Gastroesophageal sphincter (tissue), 3 donors: ENCODE measurements around the gene RAB44.

ENCODE experiments used
- EP300 ChIP-seq: sonication (generic); formaldehyde crosslinking; IDR thresholded peaks from one replicate; pipeline ENCODE4 v1.6.1; 2017; ENCODE audit warnings: antibody characterized with exemption, mild to moderate bottlenecking
- POLR2A ChIP-seq, 2 donors: fragments of 450-650 bp; IDR thresholded peaks; one replicate each; pipeline ENCODE4 v1.6.1; 2017; ENCODE audit warnings: antibody characterized with exemption in 2 of 2, mild to moderate bottlenecking in 2 of 2, moderate library complexity in 1 of 2
- POLR2AphosphoS5 ChIP-seq: sonication (generic); formaldehyde crosslinking; IDR thresholded peaks from one replicate; pipeline ENCODE4 v1.6.1; 2017; ENCODE audit warnings: antibody characterized with exemption
- TF ChIP-seq, protein P1 (sequence below), 4 experiments: fragments of 200-600 bp in 2 of 4; fragments of 450-650 bp in 2 of 4; sonication (generic) in 1 of 4; IDR thresholded peaks; one replicate each; pipeline ENCODE4 v1.5.1; 2017 to 2019; ENCODE audit warnings: antibody characterized with exemption in 4 of 4, mild to moderate bottlenecking in 2 of 4, moderate library complexity in 2 of 4

GRCh38 chr6:36731622-36732310 lies 34.1 kb downstream of the RAB44 start:
- TF ChIP-seq, protein P1, sequence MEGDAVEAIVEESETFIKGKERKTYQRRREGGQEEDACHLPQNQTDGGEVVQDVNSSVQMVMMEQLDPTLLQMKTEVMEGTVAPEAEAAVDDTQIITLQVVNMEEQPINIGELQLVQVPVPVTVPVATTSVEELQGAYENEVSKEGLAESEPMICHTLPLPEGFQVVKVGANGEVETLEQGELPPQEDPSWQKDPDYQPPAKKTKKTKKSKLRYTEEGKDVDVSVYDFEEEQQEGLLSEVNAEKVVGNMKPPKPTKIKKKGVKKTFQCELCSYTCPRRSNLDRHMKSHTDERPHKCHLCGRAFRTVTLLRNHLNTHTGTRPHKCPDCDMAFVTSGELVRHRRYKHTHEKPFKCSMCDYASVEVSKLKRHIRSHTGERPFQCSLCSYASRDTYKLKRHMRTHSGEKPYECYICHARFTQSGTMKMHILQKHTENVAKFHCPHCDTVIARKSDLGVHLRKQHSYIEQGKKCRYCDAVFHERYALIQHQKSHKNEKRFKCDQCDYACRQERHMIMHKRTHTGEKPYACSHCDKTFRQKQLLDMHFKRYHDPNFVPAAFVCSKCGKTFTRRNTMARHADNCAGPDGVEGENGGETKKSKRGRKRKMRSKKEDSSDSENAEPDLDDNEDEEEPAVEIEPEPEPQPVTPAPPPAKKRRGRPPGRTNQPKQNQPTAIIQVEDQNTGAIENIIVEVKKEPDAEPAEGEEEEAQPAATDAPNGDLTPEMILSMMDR (IDR thresholded peaks at IDR 0.05) = no peak
- TF ChIP-seq EP300 (no peak), POLR2AphosphoS5 (no peak), POLR2A (IDR thresholded peaks at IDR 0.05) (no peak)
